HEK293 (cell line): ENCODE results near the gene OGFOD2.
A peak's percentile ranks its signal among the peaks of the same experiment; 100 is the strongest.

Experiments
- GLI2 ChIP-seq: fragments of 450-650 bp; formaldehyde crosslinking; IDR thresholded peaks from 2 replicates; pipeline ENCODE4; 2017; ENCODE audit warnings: missing biosample characterization, missing genetic modification characterization, low read depth, borderline replicate concordance
- GLI4 ChIP-seq: fragments of 450-650 bp; formaldehyde crosslinking; IDR thresholded peaks from 2 replicates; pipeline ENCODE4 v1.5.1; 2016; ENCODE audit warnings: missing biosample characterization, missing genetic modification characterization
- HOXD13 ChIP-seq: sonication (generic); formaldehyde crosslinking; IDR thresholded peaks from 2 replicates; pipeline ENCODE4 v1.8.0; 2022; ENCODE audit warnings: missing genetic modification reagents, borderline replicate concordance
- MYNN ChIP-seq: fragments of 450-650 bp; formaldehyde crosslinking; IDR thresholded peaks from 2 replicates; pipeline ENCODE4 v1.5.1; 2016; ENCODE audit warnings: missing biosample characterization, missing genetic modification characterization, borderline replicate concordance
- PRDM1 ChIP-seq: fragments of 450-650 bp; formaldehyde crosslinking; IDR thresholded peaks from 2 replicates; pipeline ENCODE4; 2016; ENCODE audit warnings: missing biosample characterization, missing genetic modification characterization
- PRDM10 ChIP-seq: fragments of 450-650 bp; formaldehyde crosslinking; IDR thresholded peaks from 2 replicates; pipeline ENCODE4 v1.5.1; 2016; ENCODE audit warnings: missing biosample characterization, missing genetic modification characterization
- REST ChIP-seq: fragments of 450-650 bp; formaldehyde crosslinking; IDR thresholded peaks from 2 replicates; pipeline ENCODE4 v1.5.1; 2016; ENCODE audit warnings: missing biosample characterization, missing genetic modification characterization
- SCRT1 ChIP-seq: fragments of 450-650 bp; formaldehyde crosslinking; IDR thresholded peaks from 2 replicates; pipeline ENCODE4 v1.5.1; 2016; ENCODE audit warnings: missing biosample characterization, missing genetic modification characterization, borderline replicate concordance
- WT1 ChIP-seq: fragments of 450-650 bp; formaldehyde crosslinking; IDR thresholded peaks from 2 replicates; pipeline ENCODE4 v1.5.1; 2016; ENCODE audit warnings: missing biosample characterization, missing genetic modification characterization
- YY2 ChIP-seq: fragments of 450-650 bp; formaldehyde crosslinking; IDR thresholded peaks from 2 replicates; pipeline ENCODE4 v1.5.1; 2016; ENCODE audit warnings: missing biosample characterization, missing genetic modification characterization
- ZBTB17 ChIP-seq: fragments of 450-650 bp; formaldehyde crosslinking; IDR thresholded peaks from 2 replicates; pipeline ENCODE4 v1.5.1; 2016; ENCODE audit warnings: missing biosample characterization, missing genetic modification characterization
- ZBTB20 ChIP-seq: fragments of 450-650 bp; formaldehyde crosslinking; IDR thresholded peaks from 2 replicates; pipeline ENCODE4 v1.5.1; 2016; ENCODE audit warnings: missing biosample characterization, missing genetic modification characterization
- ZFP3 ChIP-seq: fragments of 450-650 bp; formaldehyde crosslinking; IDR thresholded peaks from 2 replicates; pipeline ENCODE4 v1.5.1; 2016; ENCODE audit warnings: low read depth, missing biosample characterization, missing genetic modification characterization
- ZFP37 ChIP-seq: fragments of 450-650 bp; formaldehyde crosslinking; IDR thresholded peaks from 2 replicates; pipeline ENCODE4 v1.5.1; 2016; ENCODE audit warnings: missing biosample characterization, missing genetic modification characterization
- ZNF16 ChIP-seq: fragments of 450-650 bp; formaldehyde crosslinking; IDR thresholded peaks from 2 replicates; pipeline ENCODE4 v1.5.1; 2016; ENCODE audit warnings: low read depth, missing biosample characterization, missing genetic modification characterization
- ZNF18 ChIP-seq: fragments of 450-650 bp; formaldehyde crosslinking; IDR thresholded peaks from 2 replicates; pipeline ENCODE4 v1.5.1; 2016; ENCODE audit warnings: missing biosample characterization, missing genetic modification characterization
- ZNF302 ChIP-seq: fragments of 450-650 bp; formaldehyde crosslinking; IDR thresholded peaks from 2 replicates; pipeline ENCODE4 v1.5.1; 2016; ENCODE audit warnings: missing biosample characterization, missing genetic modification characterization, low read depth
- ZNF37A ChIP-seq: fragments of 450-650 bp; IDR thresholded peaks from 2 replicates; pipeline ENCODE4 v1.5.1; 2018; ENCODE audit warnings: missing biosample characterization, missing genetic modification characterization
- ZNF394 ChIP-seq: fragments of 450-650 bp; formaldehyde crosslinking; IDR thresholded peaks from 2 replicates; pipeline ENCODE4 v1.5.1; 2016; ENCODE audit warnings: missing biosample characterization, missing genetic modification characterization, mild to moderate bottlenecking, moderate library complexity, borderline replicate concordance
- ZNF416 ChIP-seq: fragments of 450-650 bp; formaldehyde crosslinking; IDR thresholded peaks from 2 replicates; pipeline ENCODE4 v1.5.1; 2016; ENCODE audit warnings: missing biosample characterization, missing genetic modification characterization
- ZNF433 ChIP-seq: fragments of 450-650 bp; formaldehyde crosslinking; IDR thresholded peaks from 2 replicates; pipeline ENCODE4 v1.5.1; 2016; ENCODE audit warnings: missing biosample characterization, missing genetic modification characterization, low read depth
- ZNF48 ChIP-seq: fragments of 450-650 bp; formaldehyde crosslinking; IDR thresholded peaks from 2 replicates; pipeline ENCODE4 v1.5.1; 2016; ENCODE audit warnings: missing biosample characterization, missing genetic modification characterization
- ZNF501 ChIP-seq: fragments of 450-650 bp; formaldehyde crosslinking; IDR thresholded peaks from 2 replicates; pipeline ENCODE4 v1.5.1; 2016; ENCODE audit warnings: missing biosample characterization, missing genetic modification characterization
- ZNF513 ChIP-seq: fragments of 450-650 bp; IDR thresholded peaks from 2 replicates; pipeline ENCODE4 v1.5.1; 2018; ENCODE audit warnings: missing biosample characterization, missing genetic modification characterization
- ZNF560 ChIP-seq: fragments of 450-650 bp; formaldehyde crosslinking; IDR thresholded peaks from 2 replicates; pipeline ENCODE4 v1.5.1; 2017; ENCODE audit warnings: missing biosample characterization, missing genetic modification characterization, borderline replicate concordance
- ZNF561 ChIP-seq: fragments of 450-650 bp; IDR thresholded peaks from 2 replicates; pipeline ENCODE4 v1.5.1; 2018; ENCODE audit warnings: missing biosample characterization, missing genetic modification characterization, borderline replicate concordance
- ZNF600 ChIP-seq: fragments of 450-650 bp; formaldehyde crosslinking; IDR thresholded peaks from 2 replicates; pipeline ENCODE4 v1.5.1; 2016; ENCODE audit warnings: missing biosample characterization, missing genetic modification characterization
- ZNF645 ChIP-seq: fragments of 450-650 bp; formaldehyde crosslinking; IDR thresholded peaks from 2 replicates; pipeline ENCODE4; 2016; ENCODE audit warnings: missing biosample characterization, missing genetic modification characterization
- ZNF830 ChIP-seq: fragments of 450-650 bp; IDR thresholded peaks from 2 replicates; pipeline ENCODE4 v1.5.0; 2018; ENCODE audit warnings: missing biosample characterization, missing genetic modification characterization, low read depth, mild to moderate bottlenecking, moderate library complexity

The OGFOD2 gene

GRCh38 chr12:122980183-122981035 is 5.4 kb downstream of the OGFOD2 start, which contains the start of gene ARL6IP4 (continued):
- peak; percentile 51; the same call in 1 of the 2 replicates for TF ChIP-seq ZFP37 (tag by site-specific recombination)
- TF ChIP-seq ZNF513 (tag by site-specific recombination): 0 out of 2 replicates have a peak, but pooled peaks have one; percentile 28
- no peak for TF ChIP-seq PRDM1 (tag by site-specific recombination)
- no peak for TF ChIP-seq MYNN (tag by site-specific recombination)
- no peak for TF ChIP-seq ZNF302 (tag by site-specific recombination)
- no peak for TF ChIP-seq ZBTB17 (tag by site-specific recombination)
- no peak for TF ChIP-seq ZNF416
- no peak for TF ChIP-seq ZNF16
- no peak for TF ChIP-seq REST
- no peak for TF ChIP-seq GLI2 (tag by site-specific recombination)
- TF ChIP-seq ZNF501 (tag by site-specific recombination): no peak
- TF ChIP-seq WT1 (tag by site-specific recombination): no peak
- no peak for TF ChIP-seq ZNF37A (tag by site-specific recombination)
- TF ChIP-seq ZFP3 (tag by site-specific recombination): no peak
- no peak for TF ChIP-seq ZNF645
- no peak for TF ChIP-seq ZNF18 (tag by site-specific recombination)
- no peak for TF ChIP-seq ZNF560
- peak; percentile 23; the same call in 1 of the 2 replicates for TF ChIP-seq YY2
- peak; percentile 55 for TF ChIP-seq ZBTB20
- TF ChIP-seq SCRT1 (tag by site-specific recombination): no peak
- no peak for TF ChIP-seq GLI4 (tag by site-specific recombination)
- TF ChIP-seq PRDM10 (tag by site-specific recombination): peak; percentile 96
- TF ChIP-seq ZNF394 (tag by site-specific recombination): no peak
- peak; percentile 88; the same call in 1 of the 2 replicates for TF ChIP-seq ZNF561 (tag by site-specific recombination)
- no peak for TF ChIP-seq ZNF433 (tag by site-specific recombination)
- TF ChIP-seq ZNF830: no peak
- TF ChIP-seq HOXD13 (CRISPR knock-in tag): no peak
- TF ChIP-seq ZNF600 (tag by site-specific recombination): peak; percentile 87
- no peak for TF ChIP-seq ZNF48 (tag by site-specific recombination)
